ENCODE results near the gene PIK3C3.

PIK3C3 gene

DNA sequence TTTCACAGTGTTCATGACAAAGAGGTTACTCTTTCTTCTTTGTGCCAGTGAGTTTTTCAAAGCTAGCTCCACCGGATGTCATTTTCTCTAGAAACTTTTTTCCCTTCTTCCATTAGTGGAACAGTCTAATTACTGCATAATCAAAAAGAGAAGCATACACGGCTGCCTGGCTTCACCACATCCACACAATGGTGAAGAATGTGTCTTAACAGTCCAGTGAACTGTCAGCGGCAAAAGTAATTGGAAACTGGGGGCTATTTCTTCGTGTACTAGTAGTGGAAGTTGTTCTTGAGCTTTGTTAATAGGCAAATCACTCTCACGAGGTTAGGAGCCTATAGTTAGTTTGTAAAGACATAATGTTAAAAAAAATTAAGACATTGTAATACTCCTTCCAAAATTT is 32.9 kb upstream of the PIK3C3 start:
- no peaks in the 10 kb centered on the region for H3K27me3 ChIP-seq (replicated peaks; ENCODE audit: control insufficient read depth, insufficient read depth, low read length)
- TF ChIP-seq, protein P1, sequence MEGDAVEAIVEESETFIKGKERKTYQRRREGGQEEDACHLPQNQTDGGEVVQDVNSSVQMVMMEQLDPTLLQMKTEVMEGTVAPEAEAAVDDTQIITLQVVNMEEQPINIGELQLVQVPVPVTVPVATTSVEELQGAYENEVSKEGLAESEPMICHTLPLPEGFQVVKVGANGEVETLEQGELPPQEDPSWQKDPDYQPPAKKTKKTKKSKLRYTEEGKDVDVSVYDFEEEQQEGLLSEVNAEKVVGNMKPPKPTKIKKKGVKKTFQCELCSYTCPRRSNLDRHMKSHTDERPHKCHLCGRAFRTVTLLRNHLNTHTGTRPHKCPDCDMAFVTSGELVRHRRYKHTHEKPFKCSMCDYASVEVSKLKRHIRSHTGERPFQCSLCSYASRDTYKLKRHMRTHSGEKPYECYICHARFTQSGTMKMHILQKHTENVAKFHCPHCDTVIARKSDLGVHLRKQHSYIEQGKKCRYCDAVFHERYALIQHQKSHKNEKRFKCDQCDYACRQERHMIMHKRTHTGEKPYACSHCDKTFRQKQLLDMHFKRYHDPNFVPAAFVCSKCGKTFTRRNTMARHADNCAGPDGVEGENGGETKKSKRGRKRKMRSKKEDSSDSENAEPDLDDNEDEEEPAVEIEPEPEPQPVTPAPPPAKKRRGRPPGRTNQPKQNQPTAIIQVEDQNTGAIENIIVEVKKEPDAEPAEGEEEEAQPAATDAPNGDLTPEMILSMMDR (IDR thresholded peaks at IDR 0.05; ENCODE audit: insufficient read depth, low read length, poor library complexity, severe bottlenecking), result no peak

DNA sequence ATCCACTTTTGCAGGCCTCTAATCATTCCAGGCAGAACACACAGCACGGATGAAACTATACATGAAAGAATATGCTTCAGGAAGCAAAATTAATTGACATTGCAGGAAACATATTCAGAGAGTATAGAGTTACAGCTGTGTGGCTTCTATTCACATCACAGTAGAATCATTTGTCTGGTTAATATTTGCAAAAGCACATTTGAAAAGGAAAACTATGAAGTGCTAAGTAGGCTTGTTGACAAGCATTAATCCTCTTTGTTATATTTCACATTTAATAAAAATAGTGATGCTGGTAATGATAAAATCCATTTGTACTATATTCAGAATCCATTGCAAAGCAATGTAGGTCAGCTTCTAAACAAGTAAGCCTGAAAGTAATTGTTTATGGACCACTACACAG is 32.2 kb upstream of the PIK3C3 start:
- H3K4me3 ChIP-seq (replicated peaks; ENCODE audit: low read depth, low read length), result no peak overlapping the region
- TF ChIP-seq, protein P1 (IDR thresholded peaks at IDR 0.05; ENCODE audit: insufficient read depth, low read length, poor library complexity, severe bottlenecking), result no peak
- no peaks in the 10 kb centered on the region for H3K36me3 ChIP-seq (ENCODE audit: control insufficient read depth, insufficient read depth, low read length)
- H3K27me3 ChIP-seq (replicated peaks; ENCODE audit: control insufficient read depth, insufficient read depth, low read length), result no peaks in the 10 kb centered on the region
- no peak for DNase-seq (ENCODE audit: extremely low read depth, insufficient read length)

More for the DNA sequence above, 32.9 kb upstream of the PIK3C3 start:
- Histone ChIP-seq H3K4me3 (replicated peaks; ENCODE audit: low read depth, low read length) (no peak overlapping the region), H3K36me3 (ENCODE audit: control insufficient read depth, insufficient read depth, low read length) (no peaks in the 10 kb centered on the region)
- DNase-seq (ENCODE audit: extremely low read depth, insufficient read length), result no peak

DNA sequence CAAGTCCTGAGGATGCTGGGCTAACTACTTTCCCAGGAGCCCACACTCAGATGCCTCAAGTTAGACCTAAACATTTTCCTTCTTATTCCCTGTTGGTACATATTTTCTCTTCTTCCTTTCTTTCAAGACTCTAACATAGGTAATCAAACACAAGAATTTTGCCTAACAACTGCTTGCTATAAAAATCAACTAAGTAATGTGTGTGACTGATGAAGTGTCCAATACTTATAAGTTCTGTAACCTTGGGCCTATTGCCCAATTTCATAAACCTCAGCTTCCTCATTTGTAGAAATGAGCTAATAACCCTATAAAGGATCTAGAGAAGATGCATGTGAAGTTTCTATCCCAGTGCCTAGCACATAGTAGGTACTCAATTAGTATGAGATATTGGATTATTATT is 31.6 kb upstream of the PIK3C3 start:
- TF ChIP-seq, protein P1 (IDR thresholded peaks at IDR 0.05; ENCODE audit: insufficient read depth, low read length, poor library complexity, severe bottlenecking), result no peak
- DNase-seq (ENCODE audit: extremely low read depth, insufficient read length), result no peak
- H3K4me3 ChIP-seq (replicated peaks; ENCODE audit: low read depth, low read length), result no peak overlapping the region

DNA sequence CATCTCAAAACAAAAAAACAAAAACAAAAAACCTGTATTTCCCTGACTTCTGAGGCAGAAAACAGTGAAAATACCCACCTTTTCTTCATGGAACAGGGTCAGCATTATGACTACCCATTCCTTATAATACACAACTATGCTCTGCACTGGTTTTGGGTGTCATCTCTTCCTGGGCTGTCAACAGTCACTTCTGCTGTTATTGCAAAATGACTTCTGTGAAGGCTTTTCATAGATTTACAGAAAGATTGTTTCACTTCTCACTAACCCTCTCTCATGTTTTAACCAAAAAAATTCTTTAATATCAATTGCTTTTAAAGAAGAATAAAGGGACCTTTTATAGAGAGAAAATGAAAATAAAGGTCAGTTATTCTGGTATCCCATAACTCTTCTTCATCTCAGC is 26.5 kb upstream of the PIK3C3 start:
- DNase-seq (ENCODE audit: extremely low read depth, insufficient read length), result no peak
- TF ChIP-seq, protein P1 (IDR thresholded peaks at IDR 0.05; ENCODE audit: insufficient read depth, low read length, poor library complexity, severe bottlenecking), result no peak
- H3K27me3 ChIP-seq (replicated peaks; ENCODE audit: control insufficient read depth, insufficient read depth, low read length), result no peaks in the 10 kb centered on the region

More for the DNA sequence above, 31.6 kb upstream of the PIK3C3 start:
- no peaks in the 10 kb centered on the region for H3K27me3 ChIP-seq (replicated peaks; ENCODE audit: control insufficient read depth, insufficient read depth, low read length)
- H3K36me3 ChIP-seq (ENCODE audit: control insufficient read depth, insufficient read depth, low read length), result no peaks in the 10 kb centered on the region

DNA sequence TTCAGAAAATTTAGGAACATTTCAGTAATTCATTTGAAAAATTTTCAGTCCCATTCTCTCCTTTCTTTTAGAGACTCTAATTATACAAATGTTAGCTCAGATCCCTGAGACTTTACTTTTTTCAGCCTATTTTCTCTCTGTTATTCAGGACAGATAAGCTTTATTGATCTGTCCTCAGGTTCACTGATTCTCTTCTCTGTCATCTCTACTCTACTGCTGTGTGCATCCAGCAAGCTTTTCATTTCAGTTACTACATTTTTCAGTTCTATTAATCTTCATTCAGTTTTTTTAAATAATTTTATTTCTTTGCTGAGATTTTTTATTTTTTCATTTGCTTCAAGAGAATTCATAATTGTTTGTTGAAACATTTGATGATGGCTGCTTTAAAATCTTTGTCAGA is 22.1 kb upstream of the PIK3C3 start:
- H3K27me3 ChIP-seq (replicated peaks; ENCODE audit: control insufficient read depth, insufficient read depth, low read length), result no peaks in the 10 kb centered on the region
- TF ChIP-seq, protein P1 (IDR thresholded peaks at IDR 0.05; ENCODE audit: insufficient read depth, low read length, poor library complexity, severe bottlenecking), result no peak
- no peak for DNase-seq (ENCODE audit: extremely low read depth, insufficient read length)
- no peaks in the 10 kb centered on the region for H3K36me3 ChIP-seq (ENCODE audit: control insufficient read depth, insufficient read depth, low read length)
- no peak overlapping the region for H3K4me3 ChIP-seq (replicated peaks; ENCODE audit: low read depth, low read length)

More for the DNA sequence above, 26.5 kb upstream of the PIK3C3 start:
- Histone ChIP-seq H3K4me3 (replicated peaks; ENCODE audit: low read depth, low read length) (no peak overlapping the region), H3K36me3 (ENCODE audit: control insufficient read depth, insufficient read depth, low read length) (no peaks in the 10 kb centered on the region)

DNA sequence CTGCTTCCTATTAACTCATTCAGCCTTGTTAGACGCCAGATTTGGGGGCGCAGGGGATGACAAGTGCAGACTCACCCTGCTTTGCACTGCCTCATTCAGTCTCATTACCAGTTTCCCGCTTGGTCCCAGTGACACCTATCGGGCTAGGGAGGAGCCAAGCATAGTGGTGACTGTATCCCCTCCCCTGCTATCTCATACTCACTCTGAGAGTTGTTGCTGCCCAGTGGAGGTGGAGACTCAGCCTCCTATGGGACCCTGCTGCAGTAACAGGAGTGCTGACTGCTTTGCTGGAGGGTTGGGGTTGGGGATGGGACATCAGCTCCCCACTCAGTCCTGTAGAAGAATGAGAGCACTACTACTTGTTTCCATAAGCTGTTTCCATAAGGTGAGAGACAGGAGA is 21.3 kb upstream of the PIK3C3 start:
- TF ChIP-seq, protein P1 (IDR thresholded peaks at IDR 0.05; ENCODE audit: insufficient read depth, low read length, poor library complexity, severe bottlenecking), result no peak
- H3K4me3 ChIP-seq (replicated peaks; ENCODE audit: low read depth, low read length), result no peak overlapping the region
- DNase-seq (ENCODE audit: extremely low read depth, insufficient read length), result no peak
- H3K27me3 ChIP-seq (replicated peaks; ENCODE audit: control insufficient read depth, insufficient read depth, low read length), result no peaks in the 10 kb centered on the region
- no peaks in the 10 kb centered on the region for H3K36me3 ChIP-seq (ENCODE audit: control insufficient read depth, insufficient read depth, low read length)

Measured in GM06990 (cell line).